ENCODE data around the gene TTC3.
"Not testable (repeated sequence)": the region's sequence is repeated elsewhere in the genome, so short reads cannot be mapped to it uniquely, and the experiment has no call there.

- not testable (repeated sequence) for TF ChIP-seq CTCF (conservative IDR thresholded peaks at IDR 0.05; ENCODE audit: low read length); EZH2phosphoT487 (IDR thresholded peaks at IDR 0.05; ENCODE audit: borderline replicate concordance)
Measured at GRCh38 chr21:37222248-37222647, 149.2 kb downstream of the TTC3 start.
